ENCODE results near the gene CALY. TPM values are rescaled to one million over a fixed set of nuclear protein-coding genes. Genes with fewer than 3 reads are reported as not detected.

CALY gene
- polyA plus RNA-seq, 2 of the 4 experiments (the other 2 are of a cell fraction): 0.30 to 0.63 TPM

GRCh38 chr10:133306097-133306476 is 30.6 kb downstream of the CALY start:
- 97% methylated on average over 5 of the region's 5 CpGs for WGBS (ENCODE audit: missing lambda C conversion rate)
- no peak overlapping the region for H3K4me3 ChIP-seq
- FAIRE-seq: no peak

GRCh38 chr10:133303206-133303605 is 33.5 kb downstream of the CALY start:
- no peak overlapping the region for H3K27ac ChIP-seq
- ATAC-seq (no peak), FAIRE-seq (no peak), DNase-seq (ENCODE audit: low read depth in 1 of 2, low spot score in 1 of 2) (no peak)
- ChIA-PET CTCF (interaction anchor here (0.8 to 2.6 kb wide), 6 partner anchors 9 to 160 kb away, joined by 3 to 18 read pairs (median 4); no protein-coding TSS in a partner anchor), POLR2A (no interaction called here)
- no peak overlapping the region for H3K4me2 ChIP-seq
- H3K4me3 ChIP-seq: no peak overlapping the region
- WGBS (ENCODE audit: missing lambda C conversion rate): 85% methylated on average over 8 of the region's 10 CpGs
- TF ChIP-seq SREBF2 (IDR thresholded peaks at IDR 0.05) (no peak), HOXA7 (CRISPR knock-in tag; IDR thresholded peaks at IDR 0.05) (no peak), HES2 (IDR thresholded peaks at IDR 0.05) (no peak), SMC3 (IDR thresholded peaks at IDR 0.05) (no peak), ZNF302 (CRISPR knock-in tag; IDR thresholded peaks at IDR 0.05) (no peak), TFCP2L1 (CRISPR knock-in tag; IDR thresholded peaks at IDR 0.05) (no peak), EHMT2 (IDR thresholded peaks at IDR 0.05; ENCODE audit: low read depth) (no peak), CHD2 (IDR thresholded peaks at IDR 0.05; ENCODE audit: low read length, partially characterized antibody) (no peak), MYC (IDR thresholded peaks at IDR 0.05; ENCODE audit: borderline replicate concordance, low read length) (no peak), FOSB (CRISPR knock-in tag; IDR thresholded peaks at IDR 0.05) (no peak), HEYL (CRISPR knock-in tag; IDR thresholded peaks at IDR 0.05) (no peak), ATOH8 (CRISPR knock-in tag; IDR thresholded peaks at IDR 0.05; ENCODE audit: low read depth) (no peak), TP53 (CRISPR knock-in tag; IDR thresholded peaks at IDR 0.05) (no peak), POLR2AphosphoS2 (conservative IDR thresholded peaks at IDR 0.05; ENCODE audit: low read length) (no peak), NFE2L2 (conservative IDR thresholded peaks at IDR 0.05; ENCODE audit: low read length) (no peak), CEBPB (IDR thresholded peaks at IDR 0.05) (no peak)
- no peaks in the 10 kb centered on the region for H3K9me3 ChIP-seq
- peaks cover 11% of the 10 kb centered on the region for H3K4me1 ChIP-seq

More at GRCh38 chr10:133306097-133306476, 30.6 kb downstream of the CALY start:
- DNase-seq (ENCODE audit: low read depth in 1 of 2, low spot score in 1 of 2) (no peak), ATAC-seq (no peak)
- Histone ChIP-seq H3K9me3 (no peaks in the 10 kb centered on the region), H3K4me1 (peaks cover 14% of the 10 kb centered on the region), H3K27ac (no peak overlapping the region), H3K4me2 (no peak overlapping the region)
- ChIA-PET CTCF (interaction anchor here (0.7 to 2.9 kb wide), 8 partner anchors 10 to 48 kb away, joined by 3 to 22 read pairs (median 9); no protein-coding TSS in a partner anchor), POLR2A (no interaction called here)
- TF ChIP-seq SMC3 (IDR thresholded peaks at IDR 0.05) (no peak), SREBF2 (IDR thresholded peaks at IDR 0.05) (no peak), ELK1 (IDR thresholded peaks at IDR 0.05; ENCODE audit: low read depth, low read length) (no peak), RFX5 (IDR thresholded peaks at IDR 0.05) (no peak), FOSL2 (IDR thresholded peaks at IDR 0.05) (no peak), FOSL2 (CRISPR knock-in tag; IDR thresholded peaks at IDR 0.05) (no peak), NR3C1 (IDR thresholded peaks at IDR 0.05) (no peak), HOXB5 (CRISPR knock-in tag; IDR thresholded peaks at IDR 0.05) (no peak), PHF8 (IDR thresholded peaks at IDR 0.05; ENCODE audit: borderline replicate concordance, low read depth) (no peak), ATOH8 (CRISPR knock-in tag; IDR thresholded peaks at IDR 0.05; ENCODE audit: low read depth) (no peak), HOXB13 (CRISPR knock-in tag; IDR thresholded peaks at IDR 0.05; ENCODE audit: low read depth) (no peak), CHD4 (IDR thresholded peaks at IDR 0.05; ENCODE audit: borderline replicate concordance) (no peak), ZFP36 (IDR thresholded peaks at IDR 0.05; ENCODE audit: borderline replicate concordance, partially characterized antibody) (no peak), FOSB (CRISPR knock-in tag; IDR thresholded peaks at IDR 0.05) (no peak)
